HG02763 (cell line): ENCODE results near the gene MRGPRD.

Experiments used
- ATAC-seq: cut with Tn5 transposase; IDR thresholded peaks from one replicate; pipeline ENCODE4 v1.9.1; 2021; ENCODE audit warnings: mild to moderate bottlenecking, moderate library complexity; ENCODE audit not compliant: unreplicated experiment

Gene MRGPRD

GRCh38 chr11:68933605-68934320 is 47.0 kb downstream of the MRGPRD start:
- ATAC-seq: no peak

GRCh38 chr11:68932933-68933577 is 47.7 kb downstream of the MRGPRD start:
- no peak for ATAC-seq

GRCh38 chr11:68932358-68932757 is 48.4 kb downstream of the MRGPRD start:
- no peak for ATAC-seq

- ATAC-seq: no peak
Observed at GRCh38 chr11:68931911-68932310, 48.9 kb downstream of the MRGPRD start.

GRCh38 chr11:68930991-68931855 is 49.6 kb downstream of the MRGPRD start:
- no peak for ATAC-seq
